ENCODE data around the gene SOX4.

The SOX4 gene

DNA sequence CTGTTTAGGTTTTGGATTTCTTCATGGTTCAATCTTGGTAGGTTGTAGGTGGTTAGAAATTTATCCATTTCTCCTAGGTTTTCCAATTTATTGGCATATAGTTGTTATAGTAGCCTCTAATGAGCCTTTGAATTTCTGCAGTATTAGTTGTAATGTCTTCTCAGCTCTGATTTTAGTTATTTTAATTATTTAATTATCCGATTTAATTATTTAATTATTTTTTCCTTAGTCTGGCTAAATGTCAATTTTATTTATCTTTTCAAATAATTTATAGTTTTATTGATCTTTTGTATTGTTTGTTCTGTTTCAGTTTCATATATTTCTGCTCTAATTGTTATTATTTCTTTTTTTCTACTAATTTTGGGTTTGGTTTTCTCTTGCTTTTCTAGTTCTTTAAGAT is 28.1 kb upstream of the SOX4 start (continued):
- TF ChIP-seq, protein P1, sequence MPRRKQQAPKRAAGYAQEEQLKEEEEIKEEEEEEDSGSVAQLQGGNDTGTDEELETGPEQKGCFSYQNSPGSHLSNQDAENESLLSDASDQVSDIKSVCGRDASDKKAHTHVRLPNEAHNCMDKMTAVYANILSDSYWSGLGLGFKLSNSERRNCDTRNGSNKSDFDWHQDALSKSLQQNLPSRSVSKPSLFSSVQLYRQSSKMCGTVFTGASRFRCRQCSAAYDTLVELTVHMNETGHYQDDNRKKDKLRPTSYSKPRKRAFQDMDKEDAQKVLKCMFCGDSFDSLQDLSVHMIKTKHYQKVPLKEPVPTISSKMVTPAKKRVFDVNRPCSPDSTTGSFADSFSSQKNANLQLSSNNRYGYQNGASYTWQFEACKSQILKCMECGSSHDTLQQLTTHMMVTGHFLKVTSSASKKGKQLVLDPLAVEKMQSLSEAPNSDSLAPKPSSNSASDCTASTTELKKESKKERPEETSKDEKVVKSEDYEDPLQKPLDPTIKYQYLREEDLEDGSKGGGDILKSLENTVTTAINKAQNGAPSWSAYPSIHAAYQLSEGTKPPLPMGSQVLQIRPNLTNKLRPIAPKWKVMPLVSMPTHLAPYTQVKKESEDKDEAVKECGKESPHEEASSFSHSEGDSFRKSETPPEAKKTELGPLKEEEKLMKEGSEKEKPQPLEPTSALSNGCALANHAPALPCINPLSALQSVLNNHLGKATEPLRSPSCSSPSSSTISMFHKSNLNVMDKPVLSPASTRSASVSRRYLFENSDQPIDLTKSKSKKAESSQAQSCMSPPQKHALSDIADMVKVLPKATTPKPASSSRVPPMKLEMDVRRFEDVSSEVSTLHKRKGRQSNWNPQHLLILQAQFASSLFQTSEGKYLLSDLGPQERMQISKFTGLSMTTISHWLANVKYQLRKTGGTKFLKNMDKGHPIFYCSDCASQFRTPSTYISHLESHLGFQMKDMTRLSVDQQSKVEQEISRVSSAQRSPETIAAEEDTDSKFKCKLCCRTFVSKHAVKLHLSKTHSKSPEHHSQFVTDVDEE (CRISPR knock-in tag; IDR thresholded peaks at IDR 0.05) = no peak
- TF ChIP-seq CSDC2 (CRISPR knock-in tag; IDR thresholded peaks at IDR 0.05) = no peak
- TF ChIP-seq ZFP3 (CRISPR knock-in tag; IDR thresholded peaks at IDR 0.05) = no peak

DNA sequence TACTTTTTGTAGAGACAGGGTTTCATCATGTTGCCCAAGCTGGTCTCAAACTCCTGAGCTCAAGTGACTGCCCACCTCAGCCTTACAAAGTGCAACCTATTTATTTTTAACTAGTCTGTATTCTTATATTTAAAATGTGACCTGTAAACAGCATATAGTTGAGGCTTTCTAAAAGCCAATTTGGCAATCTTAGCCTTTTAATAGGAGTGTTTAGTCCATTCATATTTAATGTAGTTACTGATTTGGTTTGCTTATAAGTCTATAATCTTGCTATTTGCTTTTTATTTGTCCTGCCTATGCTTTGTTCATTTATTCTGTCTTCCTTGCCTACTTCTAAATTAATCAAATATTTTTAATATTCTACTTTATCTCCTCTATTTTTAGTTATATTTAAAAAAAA is 15.0 kb upstream of the SOX4 start:
- no peak for ATAC-seq
- TF ChIP-seq ZC3H10 (CRISPR knock-in tag; IDR thresholded peaks at IDR 0.05) (no peak), SNAI2 (CRISPR knock-in tag; IDR thresholded peaks at IDR 0.05) (no peak), ZNF565 (CRISPR knock-in tag; conservative IDR thresholded peaks at IDR 0.05; ENCODE audit: low read depth) (no peak), ZNF70 (CRISPR knock-in tag; IDR thresholded peaks at IDR 0.05) (no peak), CSDC2 (CRISPR knock-in tag; IDR thresholded peaks at IDR 0.05) (no peak)
- TF ChIP-seq, protein P2, sequence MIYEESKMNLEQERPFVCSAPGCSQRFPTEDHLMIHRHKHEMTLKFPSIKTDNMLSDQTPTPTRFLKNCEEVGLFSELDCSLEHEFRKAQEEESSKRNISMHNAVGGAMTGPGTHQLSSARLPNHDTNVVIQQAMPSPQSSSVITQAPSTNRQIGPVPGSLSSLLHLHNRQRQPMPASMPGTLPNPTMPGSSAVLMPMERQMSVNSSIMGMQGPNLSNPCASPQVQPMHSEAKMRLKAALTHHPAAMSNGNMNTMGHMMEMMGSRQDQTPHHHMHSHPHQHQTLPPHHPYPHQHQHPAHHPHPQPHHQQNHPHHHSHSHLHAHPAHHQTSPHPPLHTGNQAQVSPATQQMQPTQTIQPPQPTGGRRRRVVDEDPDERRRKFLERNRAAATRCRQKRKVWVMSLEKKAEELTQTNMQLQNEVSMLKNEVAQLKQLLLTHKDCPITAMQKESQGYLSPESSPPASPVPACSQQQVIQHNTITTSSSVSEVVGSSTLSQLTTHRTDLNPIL (CRISPR knock-in tag; IDR thresholded peaks at IDR 0.05; ENCODE audit: low read depth) = no peak
- TF ChIP-seq, protein P1 (CRISPR knock-in tag; IDR thresholded peaks at IDR 0.05) = no peak

DNA sequence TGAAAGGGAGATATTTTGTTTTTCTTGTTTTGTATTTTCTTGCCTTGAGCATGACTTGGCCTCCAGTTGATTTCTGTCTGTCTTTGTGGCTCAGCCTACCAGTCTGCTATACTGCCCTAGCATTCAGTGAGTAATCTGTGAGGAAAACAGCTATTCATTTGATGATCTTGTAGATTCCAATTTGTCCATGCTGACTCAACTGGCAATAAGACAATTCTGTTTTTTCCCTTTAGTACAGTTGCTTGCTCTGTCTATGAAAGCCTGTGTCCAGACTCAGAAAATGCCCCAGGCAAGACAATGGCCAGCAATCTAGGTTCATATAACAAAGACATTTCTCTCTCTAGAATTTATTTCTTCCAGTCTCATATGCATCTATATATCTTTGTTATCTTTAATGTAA is 10.9 kb upstream of the SOX4 start:
- TF ChIP-seq ZNF565 (CRISPR knock-in tag; conservative IDR thresholded peaks at IDR 0.05; ENCODE audit: low read depth) (no peak), ISL1 (CRISPR knock-in tag; IDR thresholded peaks at IDR 0.05) (no peak), ZNF70 (CRISPR knock-in tag; IDR thresholded peaks at IDR 0.05) (no peak), SNAI2 (CRISPR knock-in tag; IDR thresholded peaks at IDR 0.05) (no peak), ESRRG (CRISPR knock-in tag; IDR thresholded peaks at IDR 0.05) (no peak), BACH2 (CRISPR knock-in tag; IDR thresholded peaks at IDR 0.05; ENCODE audit: borderline replicate concordance) (no peak), TOX (CRISPR knock-in tag; IDR thresholded peaks at IDR 0.05; ENCODE audit: borderline replicate concordance) (no peak), ARNTL (CRISPR knock-in tag; IDR thresholded peaks at IDR 0.05; ENCODE audit: borderline replicate concordance, low read depth) (no peak), PPARA (CRISPR knock-in tag; IDR thresholded peaks at IDR 0.05; ENCODE audit: borderline replicate concordance) (no peak), GLIS3 (CRISPR knock-in tag; IDR thresholded peaks at IDR 0.05) (no peak), ZC3H10 (CRISPR knock-in tag; IDR thresholded peaks at IDR 0.05) (no peak)
- TF ChIP-seq, protein P2 (CRISPR knock-in tag; IDR thresholded peaks at IDR 0.05; ENCODE audit: low read depth) = no peak
- TF ChIP-seq, protein P3, sequence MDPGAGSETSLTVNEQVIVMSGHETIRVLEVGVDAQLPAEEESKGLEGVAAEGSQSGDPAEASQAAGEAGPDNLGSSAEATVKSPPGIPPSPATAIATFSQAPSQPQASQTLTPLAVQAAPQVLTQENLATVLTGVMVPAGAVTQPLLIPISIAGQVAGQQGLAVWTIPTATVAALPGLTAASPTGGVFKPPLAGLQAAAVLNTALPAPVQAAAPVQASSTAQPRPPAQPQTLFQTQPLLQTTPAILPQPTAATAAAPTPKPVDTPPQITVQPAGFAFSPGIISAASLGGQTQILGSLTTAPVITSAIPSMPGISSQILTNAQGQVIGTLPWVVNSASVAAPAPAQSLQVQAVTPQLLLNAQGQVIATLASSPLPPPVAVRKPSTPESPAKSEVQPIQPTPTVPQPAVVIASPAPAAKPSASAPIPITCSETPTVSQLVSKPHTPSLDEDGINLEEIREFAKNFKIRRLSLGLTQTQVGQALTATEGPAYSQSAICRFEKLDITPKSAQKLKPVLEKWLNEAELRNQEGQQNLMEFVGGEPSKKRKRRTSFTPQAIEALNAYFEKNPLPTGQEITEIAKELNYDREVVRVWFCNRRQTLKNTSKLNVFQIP (CRISPR knock-in tag; IDR thresholded peaks at IDR 0.05; ENCODE audit: borderline replicate concordance, low read depth) = no peak
- no peak for ATAC-seq

DNA sequence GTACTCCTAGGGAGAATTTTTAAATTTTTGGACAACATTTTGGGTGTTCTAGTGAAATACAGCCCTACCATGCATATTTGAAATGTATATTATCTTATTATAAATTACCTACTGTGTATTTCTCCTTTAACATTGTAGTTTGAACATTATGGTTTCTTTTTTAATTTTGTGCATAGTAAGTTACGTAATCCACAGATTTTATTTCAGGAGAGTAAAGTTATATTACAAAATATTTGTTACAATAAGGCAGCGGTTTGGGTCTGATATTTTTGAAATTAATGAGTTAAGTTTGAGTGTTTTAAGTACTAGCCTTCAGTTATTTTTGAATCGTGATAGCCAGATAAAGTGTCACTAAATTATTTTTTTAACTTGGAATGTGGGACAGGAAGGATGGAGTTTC is 7.3 kb upstream of the SOX4 start:
- no peak for TF ChIP-seq ZC3H10 (CRISPR knock-in tag; IDR thresholded peaks at IDR 0.05)
- TF ChIP-seq ZFP3 (CRISPR knock-in tag; IDR thresholded peaks at IDR 0.05) = no peak
- no peak for TF ChIP-seq ISL1 (CRISPR knock-in tag; IDR thresholded peaks at IDR 0.05)
- ATAC-seq = no peak
